GM18526 (cell line): ENCODE results near the gene ERVMER34-1.

Experiments used
- POLR2A ChIP-seq: IDR thresholded peaks from 3 replicates; pipeline ENCODE4 v1.6.1; 2011; ENCODE audit not compliant: insufficient read length; ENCODE audit errors: extremely low read depth

The ERVMER34-1 gene

DNA sequence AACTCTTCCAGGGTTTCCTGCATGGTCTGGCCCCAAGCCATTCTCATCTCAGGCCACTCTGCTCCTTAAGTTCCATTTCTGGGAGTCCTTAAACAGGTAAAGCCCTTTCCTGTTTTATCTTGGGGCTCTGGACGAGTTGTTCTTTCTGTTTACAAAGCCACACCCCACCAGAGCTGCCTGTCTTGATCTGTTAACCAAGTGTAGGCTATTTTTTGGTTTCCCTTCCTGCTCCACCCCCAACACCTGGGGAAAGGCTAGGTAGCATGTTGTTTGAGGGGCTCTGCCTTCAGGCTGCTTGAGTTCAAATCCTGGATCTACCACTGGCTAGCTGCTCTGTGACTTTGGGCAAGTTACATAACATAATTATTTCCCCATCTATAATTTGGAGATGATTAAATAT lies 40.0 kb downstream of the ERVMER34-1 start:
- no peak for TF ChIP-seq POLR2A

DNA sequence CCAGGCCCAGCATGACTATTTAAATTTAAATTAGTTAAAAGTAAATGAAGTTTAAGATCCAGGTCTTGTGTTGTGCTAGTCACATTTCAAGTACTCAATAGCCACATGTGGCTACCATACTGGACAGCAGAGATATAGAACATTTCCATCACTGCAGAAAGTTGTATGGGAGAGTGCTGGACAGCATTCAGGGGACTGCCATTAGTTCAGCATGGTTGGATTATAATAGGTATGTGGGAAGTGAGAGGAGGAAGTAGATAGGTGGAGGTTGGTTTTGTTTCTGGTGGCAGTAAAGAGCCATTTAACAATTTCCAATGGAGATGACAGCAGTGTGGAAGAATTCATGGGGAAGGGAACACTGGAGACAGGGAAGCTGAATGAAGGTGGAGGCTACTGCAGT lies 42.1 kb downstream of the ERVMER34-1 start:
- TF ChIP-seq POLR2A = no peak

DNA sequence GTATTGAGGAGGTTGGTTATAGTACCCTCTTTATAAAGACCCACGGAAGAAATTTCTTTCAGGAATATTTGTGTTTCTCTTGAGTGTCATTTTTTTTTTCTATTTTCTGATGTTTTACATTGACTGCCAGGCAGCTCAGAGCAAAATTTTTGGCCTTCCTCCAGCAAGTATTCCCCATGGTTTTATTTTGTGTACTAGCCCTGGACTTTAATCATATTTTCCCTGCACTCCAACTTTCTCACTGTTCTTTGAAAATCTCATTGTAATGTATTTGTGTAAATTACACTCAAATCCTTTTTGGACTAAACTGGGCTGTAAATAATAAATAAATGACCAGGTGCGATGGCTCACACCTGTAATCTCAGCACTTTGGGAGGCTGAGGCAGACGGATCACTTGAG lies 46.6 kb downstream of the ERVMER34-1 start:
- no peak for TF ChIP-seq POLR2A

DNA sequence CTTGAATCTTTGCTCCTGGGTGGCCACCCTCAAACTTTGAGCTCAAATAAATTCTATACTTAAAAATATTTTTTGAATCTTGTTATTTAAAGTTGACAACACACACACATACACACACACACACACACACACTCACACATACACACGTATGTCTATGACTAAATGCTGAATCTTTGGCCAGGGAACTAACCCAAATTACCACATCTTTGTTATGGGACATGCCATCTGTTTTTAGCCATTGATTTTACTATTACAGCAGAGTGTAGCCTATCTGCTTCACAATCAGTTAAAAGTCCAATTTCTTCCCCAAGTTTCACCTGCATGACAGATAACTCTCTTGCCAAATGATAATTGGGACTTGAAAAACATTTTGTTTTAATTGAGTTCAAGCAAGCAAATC lies 47.1 kb downstream of the ERVMER34-1 start:
- no peak for TF ChIP-seq POLR2A

DNA sequence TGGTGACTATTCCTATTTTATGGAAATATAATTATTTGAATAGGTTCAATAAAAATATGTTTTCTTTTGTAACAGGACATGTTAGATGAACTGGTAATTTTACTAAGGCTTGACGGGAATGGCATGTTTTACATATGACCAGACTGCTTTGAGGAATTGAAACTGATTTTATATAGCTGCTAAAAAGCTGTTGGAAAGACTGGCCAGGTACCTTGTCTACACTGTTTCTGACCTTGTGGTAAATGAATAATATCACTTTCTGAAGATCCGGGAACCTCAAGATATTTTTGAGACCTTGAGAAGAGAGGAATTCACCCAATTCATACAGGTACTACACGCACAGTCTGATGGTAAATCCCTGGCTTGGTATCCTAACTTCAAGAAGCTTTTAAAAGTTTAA lies 50.0 kb downstream of the ERVMER34-1 start:
- no peak for TF ChIP-seq POLR2A

DNA sequence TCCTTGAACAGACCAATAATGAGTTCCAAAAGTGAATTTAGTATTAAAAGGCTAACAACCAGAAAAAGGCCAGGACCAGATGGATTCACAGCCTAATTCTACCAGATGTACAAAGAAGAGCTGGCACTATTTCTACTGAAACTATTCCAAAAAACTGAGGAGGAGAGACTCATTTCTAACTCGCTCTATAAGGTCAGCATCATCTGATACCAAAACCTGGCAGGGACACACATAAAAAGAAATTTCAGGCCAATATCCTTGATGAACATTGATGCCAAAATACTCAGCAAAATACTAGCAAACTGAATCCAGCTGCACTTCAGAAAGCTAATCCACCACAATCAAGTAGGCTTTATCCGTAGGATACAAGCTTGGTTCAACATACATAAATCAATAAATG lies 56.3 kb downstream of the ERVMER34-1 start:
- no peak for TF ChIP-seq POLR2A

DNA sequence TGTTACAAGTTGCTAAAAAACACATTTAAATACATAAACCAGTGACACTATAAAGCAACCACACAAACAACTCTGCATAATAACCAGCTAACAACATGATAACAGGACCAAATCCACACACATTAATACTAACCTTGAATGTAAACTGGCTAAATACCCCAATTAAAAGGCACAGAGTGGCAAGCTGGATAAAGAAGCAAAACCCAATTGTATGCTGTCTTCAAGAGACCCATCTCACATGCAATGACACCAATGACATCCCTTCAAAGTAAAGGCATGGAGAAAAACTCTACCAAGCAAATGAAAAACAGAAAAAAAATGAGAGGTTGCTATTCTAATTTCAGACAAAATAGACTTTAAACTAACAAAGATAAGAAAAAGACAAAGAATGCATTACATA lies 57.7 kb downstream of the ERVMER34-1 start:
- TF ChIP-seq POLR2A = no peak
